GM18507 (cell line): ENCODE measurements around the gene ACKR2.
"Not testable (repeated sequence)": the region's sequence is repeated elsewhere in the genome, so short reads cannot be mapped to it uniquely, and the experiment has no call there.

Experiments
- DNase-seq: peaks from one replicate; pipeline ENCODE4 v3.0.0; 2011; ENCODE audit warnings: low read depth; ENCODE audit not compliant: insufficient read length; ENCODE audit errors: extremely low spot score
- FAIRE-seq: peaks from 2 replicates; lab custom pipeline; 2011; peaks lifted over from hg19 to GRCh38; lab: Jason Lieb, UNC

The ACKR2 gene

GRCh38 chr3:42799376-42799775 lies 9.9 kb upstream of the ACKR2 start:
- DNase-seq (no peak), FAIRE-seq (no peak)

GRCh38 chr3:42800251-42800650 lies 9.0 kb upstream of the ACKR2 start:
- DNase-seq, result no peak
- FAIRE-seq, result no peak

GRCh38 chr3:42801048-42801620 lies 8.1 kb upstream of the ACKR2 start:
- DNase-seq (no peak), FAIRE-seq (no peak)

- no peak for FAIRE-seq
Observed at GRCh38 chr3:42801784-42802183, 7.5 kb upstream of the ACKR2 start.

GRCh38 chr3:42802876-42803413 lies 6.3 kb upstream of the ACKR2 start:
- no peak for FAIRE-seq
- DNase-seq, result no peak

More at GRCh38 chr3:42801784-42802183, 7.5 kb upstream of the ACKR2 start:
- DNase-seq, result no peak

GRCh38 chr3:42803414-42804105 lies 5.7 kb upstream of the ACKR2 start:
- DNase-seq (peak; percentile 2), FAIRE-seq (no peak)

GRCh38 chr3:42804106-42804830 lies 5.0 kb upstream of the ACKR2 start, which contains the start of gene HIGD1A:
HIGD1A (minus strand) TSS chr3:42804490; CDS start chr3:42794253, 10,237 bp downstream.
- peak; percentile 97 for DNase-seq
- peak; percentile 97 for FAIRE-seq

- DNase-seq (no peak), FAIRE-seq (no peak)
Observed at GRCh38 chr3:42804831-42805132, 4.5 kb upstream of the ACKR2 start.

GRCh38 chr3:42805141-42805821 lies 4.0 kb upstream of the ACKR2 start:
- no peak for DNase-seq
- no peak for FAIRE-seq

GRCh38 chr3:42807929-42808328 lies 1.3 kb upstream of the ACKR2 start:
- no peak for DNase-seq
- FAIRE-seq, result no peak

GRCh38 chr3:42810706-42811105 lies 1.5 kb downstream of the ACKR2 start:
- not testable (repeated sequence) for DNase-seq, FAIRE-seq

- not testable (repeated sequence) for FAIRE-seq, DNase-seq
Observed at GRCh38 chr3:42811118-42811883, 2.1 kb downstream of the ACKR2 start.

GRCh38 chr3:42814246-42814645 lies 5.0 kb downstream of the ACKR2 start:
- DNase-seq (no peak), FAIRE-seq (no peak)

- FAIRE-seq (no peak), DNase-seq (no peak)
Observed at GRCh38 chr3:42814914-42815507, 5.8 kb downstream of the ACKR2 start.

- FAIRE-seq (no peak), DNase-seq (no peak)
Observed at GRCh38 chr3:42815826-42816225, 6.6 kb downstream of the ACKR2 start.

GRCh38 chr3:42819351-42819965 lies 10.2 kb downstream of the ACKR2 start:
- no peak for DNase-seq
- no peak for FAIRE-seq

- DNase-seq, result no peak
- FAIRE-seq, result no peak
Observed at GRCh38 chr3:42820746-42821051, 11.5 kb downstream of the ACKR2 start.

GRCh38 chr3:42822828-42823227 lies 13.6 kb downstream of the ACKR2 start:
- FAIRE-seq (no peak), DNase-seq (no peak)

GRCh38 chr3:42823351-42823750 lies 14.1 kb downstream of the ACKR2 start:
- no peak for FAIRE-seq
- no peak for DNase-seq
